ENCODE data around the gene QRICH1.

- TF ChIP-seq BHLHE40 (IDR thresholded peaks at IDR 0.05; ENCODE audit: borderline replicate concordance) (no peak), NFRKB (IDR thresholded peaks at IDR 0.05) (no peak), PKNOX1 (IDR thresholded peaks at IDR 0.05) (no peak), SP1 (IDR thresholded peaks at IDR 0.05) (no peak), FOXM1 (IDR thresholded peaks at IDR 0.05; ENCODE audit: borderline replicate concordance) (no peak), HDGF (IDR thresholded peaks at IDR 0.05; ENCODE audit: borderline replicate concordance) (no peak), ARNT (IDR thresholded peaks at IDR 0.05) (no peak), FOXK2 (IDR thresholded peaks at IDR 0.05) (no peak), ELF4 (IDR thresholded peaks at IDR 0.05) (no peak), ZNF384 (IDR thresholded peaks at IDR 0.05) (no peak), FOXA1 (IDR thresholded peaks at IDR 0.05) (no peak)
Measured at GRCh38 chr3:49100046-49100615, 6.3 kb upstream of the QRICH1 start.
